H54 (cell line): ENCODE data around the gene C1orf167.
A peak's percentile ranks its signal among the peaks of the same experiment; 100 is the strongest.

ENCODE experiments used
- DNase-seq: peaks from one replicate; pipeline ENCODE4 v3.0.0; 2011; ENCODE audit warnings: low spot score, mixed read lengths; ENCODE audit not compliant: insufficient read length
- FAIRE-seq: peaks from 3 replicates; lab custom pipeline; 2011; peaks lifted over from hg19 to GRCh38; lab: Jason Lieb, UNC
- POLR2A ChIP-seq: IDR thresholded peaks from 2 replicates; pipeline ENCODE4 v1.6.1; 2011; ENCODE audit warnings: low read depth, mild to moderate bottlenecking, low read length

The C1orf167 gene

GRCh38 chr1:11729498-11730428 lies 32.2 kb upstream of the C1orf167 start:
- DNase-seq, result no peak
- no peak for TF ChIP-seq POLR2A
- no peak for FAIRE-seq

- TF ChIP-seq POLR2A, result no peak
These were observed 31.5 kb upstream of the C1orf167 start for GRCh38 chr1:11730429-11730891.

GRCh38 chr1:11731691-11732283 lies 30.2 kb upstream of the C1orf167 start:
- FAIRE-seq (no peak), DNase-seq (no peak)
- no peak for TF ChIP-seq POLR2A

More at GRCh38 chr1:11730429-11730891, 31.5 kb upstream of the C1orf167 start:
- FAIRE-seq, result no peak
- DNase-seq, result peak; percentile 29

- TF ChIP-seq POLR2A, result no peak
- DNase-seq, result no peak
- no peak for FAIRE-seq
These were observed 28.7 kb upstream of the C1orf167 start for GRCh38 chr1:11733306-11733705.

- FAIRE-seq, result no peak
- no peak for TF ChIP-seq POLR2A
These were observed 26.5 kb upstream of the C1orf167 start for GRCh38 chr1:11735531-11735853.

GRCh38 chr1:11735854-11736745 lies 25.9 kb upstream of the C1orf167 start, which contains the start of gene AGTRAP:
TSS of gene AGTRAP (plus strand) at chr1:11736136. CDS start at chr1:11736209, 73 bp downstream.
- peak; percentile 72 for DNase-seq
- no peak for FAIRE-seq
- peak; percentile 21; the same call in 1 of the 2 replicates for TF ChIP-seq POLR2A

More at GRCh38 chr1:11735531-11735853, 26.5 kb upstream of the C1orf167 start:
- no peak for DNase-seq

- FAIRE-seq, result no peak
- DNase-seq, result peak; percentile 26
- TF ChIP-seq POLR2A, result no peak
These were observed 25.0 kb upstream of the C1orf167 start for GRCh38 chr1:11736746-11737639.

- no peak for TF ChIP-seq POLR2A
- DNase-seq (no peak), FAIRE-seq (no peak)
These were observed 23.9 kb upstream of the C1orf167 start for GRCh38 chr1:11738096-11738495.

- no peak for TF ChIP-seq POLR2A
- DNase-seq (no peak), FAIRE-seq (no peak)
These were observed 23.2 kb upstream of the C1orf167 start for GRCh38 chr1:11738783-11739182.

- no peak for TF ChIP-seq POLR2A
- FAIRE-seq (no peak), DNase-seq (no peak)
These were observed 21.5 kb upstream of the C1orf167 start for GRCh38 chr1:11740258-11741192.

GRCh38 chr1:11741482-11741881 lies 20.5 kb upstream of the C1orf167 start:
- FAIRE-seq (no peak), DNase-seq (no peak)
- no peak for TF ChIP-seq POLR2A

GRCh38 chr1:11741919-11742558 lies 20.0 kb upstream of the C1orf167 start:
- no peak for TF ChIP-seq POLR2A
- DNase-seq (no peak), FAIRE-seq (no peak)
